ENCODE data around the gene ZNF91.
"Not testable (repeated sequence)": the region's sequence is repeated elsewhere in the genome, so short reads cannot be mapped to it uniquely, and the experiment has no call there.

The ZNF91 gene

DNA sequence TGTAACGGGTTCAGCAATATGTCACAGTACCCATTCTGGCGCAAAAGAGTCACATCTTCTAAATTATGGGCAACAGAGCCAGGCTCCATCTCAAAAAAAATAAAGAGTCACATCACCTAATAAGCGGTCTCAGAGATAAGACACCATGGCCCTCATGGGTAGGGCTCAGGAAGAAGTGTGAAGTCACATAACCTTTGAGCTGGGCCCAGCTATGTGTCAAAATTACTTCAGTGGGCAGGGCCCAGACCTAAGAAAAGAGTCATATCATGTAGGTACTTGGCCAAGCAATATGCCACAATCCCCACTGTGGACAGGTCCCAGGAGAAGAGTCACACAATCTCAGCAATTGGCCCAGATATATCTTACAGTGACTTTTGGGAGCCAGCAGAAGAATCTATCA lies 11.4 kb upstream of the ZNF91 start:
- no peaks in the 10 kb centered on the region for H3K9me3 ChIP-seq (ENCODE audit: control insufficient read depth, insufficient read depth, low read length)
- H3K36me3 ChIP-seq (ENCODE audit: insufficient read depth, low read length), result peaks cover 12% of the 10 kb centered on the region; the same call in 1 of the 2 replicates
- no peak overlapping the region for H3K9ac ChIP-seq (ENCODE audit: low read depth, low read length)
- no peaks in the 10 kb centered on the region for H3K4me1 ChIP-seq (ENCODE audit: insufficient read depth, low read length)

DNA sequence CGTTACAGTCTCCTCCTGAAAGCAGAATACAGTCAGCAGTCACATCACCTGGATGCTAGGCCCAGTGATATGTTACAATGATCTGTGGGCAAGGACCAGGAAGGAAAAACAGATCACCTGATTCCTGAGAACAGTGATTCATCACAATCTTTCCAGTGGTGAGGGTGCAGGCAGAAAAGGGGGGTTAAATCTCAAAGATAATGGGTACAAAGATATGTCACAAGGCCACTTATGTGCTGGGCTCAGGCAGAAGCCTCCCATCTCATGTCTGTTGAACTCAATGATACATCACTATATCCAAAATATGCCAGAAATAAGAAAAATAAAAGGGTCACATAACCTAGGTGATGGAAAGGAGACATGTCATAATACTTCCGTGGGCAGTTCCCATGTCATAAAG lies 10.8 kb upstream of the ZNF91 start:
- Histone ChIP-seq H3K36me3 (ENCODE audit: insufficient read depth, low read length) (peaks cover 19% of the 10 kb centered on the region; the same call in 1 of the 2 replicates), H3K9ac (ENCODE audit: low read depth, low read length) (no peak overlapping the region), H3K9me3 (ENCODE audit: control insufficient read depth, insufficient read depth, low read length) (no peaks in the 10 kb centered on the region), H3K4me1 (ENCODE audit: insufficient read depth, low read length) (no peaks in the 10 kb centered on the region)

- H3K9ac ChIP-seq (ENCODE audit: low read depth, low read length), result no peak overlapping the region
- no peaks in the 10 kb centered on the region for H3K9me3 ChIP-seq (ENCODE audit: control insufficient read depth, insufficient read depth, low read length)
- H3K4me1 ChIP-seq (ENCODE audit: insufficient read depth, low read length), result no peaks in the 10 kb centered on the region
- H3K36me3 ChIP-seq (ENCODE audit: insufficient read depth, low read length), result peaks cover 25% of the 10 kb centered on the region
These were observed 9.4 kb upstream of the ZNF91 start for GRCh38 chr19:23404676-23405075.

- Histone ChIP-seq H3K36me3 (ENCODE audit: insufficient read depth, low read length) (peaks cover 27% of the 10 kb centered on the region), H3K9me3 (ENCODE audit: control insufficient read depth, insufficient read depth, low read length) (no peaks in the 10 kb centered on the region), H3K9ac (ENCODE audit: low read depth, low read length) (no peak overlapping the region), H3K4me1 (ENCODE audit: insufficient read depth, low read length) (no peaks in the 10 kb centered on the region)
These were observed 8.5 kb upstream of the ZNF91 start for GRCh38 chr19:23403581-23404324.

DNA sequence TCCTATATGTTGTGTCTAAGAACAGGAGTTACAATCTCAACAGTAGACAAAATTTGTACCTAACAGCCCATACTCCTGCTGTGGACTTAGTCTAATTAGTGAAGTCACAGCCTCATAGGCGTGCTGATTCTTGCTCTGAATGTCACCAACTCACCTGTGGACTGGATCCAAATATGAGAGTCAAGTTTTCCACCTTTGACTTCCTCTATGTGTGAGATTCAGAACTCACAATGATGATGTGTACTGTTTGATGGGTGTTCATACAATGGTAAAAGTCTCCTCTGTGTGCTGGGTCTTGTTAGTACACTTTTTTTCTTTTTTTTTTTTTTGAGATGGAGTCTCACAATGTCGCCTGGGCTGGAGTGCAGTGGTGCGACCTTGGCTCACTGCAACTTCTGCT lies 7.8 kb upstream of the ZNF91 start:
- Histone ChIP-seq H3K9ac (ENCODE audit: low read depth, low read length) (no peak overlapping the region), H3K9me3 (ENCODE audit: control insufficient read depth, insufficient read depth, low read length) (no peaks in the 10 kb centered on the region), H3K4me1 (ENCODE audit: insufficient read depth, low read length) (no peaks in the 10 kb centered on the region), H3K36me3 (ENCODE audit: insufficient read depth, low read length) (peaks cover 27% of the 10 kb centered on the region)

GRCh38 chr19:23402388-23402787 lies 7.1 kb upstream of the ZNF91 start:
- peaks cover 23% of the 10 kb centered on the region for H3K36me3 ChIP-seq (ENCODE audit: insufficient read depth, low read length)
- H3K9me3 ChIP-seq (ENCODE audit: control insufficient read depth, insufficient read depth, low read length), result no peaks in the 10 kb centered on the region
- no peaks in the 10 kb centered on the region for H3K4me1 ChIP-seq (ENCODE audit: insufficient read depth, low read length)
- H3K9ac ChIP-seq (ENCODE audit: low read depth, low read length), result no peak overlapping the region

DNA sequence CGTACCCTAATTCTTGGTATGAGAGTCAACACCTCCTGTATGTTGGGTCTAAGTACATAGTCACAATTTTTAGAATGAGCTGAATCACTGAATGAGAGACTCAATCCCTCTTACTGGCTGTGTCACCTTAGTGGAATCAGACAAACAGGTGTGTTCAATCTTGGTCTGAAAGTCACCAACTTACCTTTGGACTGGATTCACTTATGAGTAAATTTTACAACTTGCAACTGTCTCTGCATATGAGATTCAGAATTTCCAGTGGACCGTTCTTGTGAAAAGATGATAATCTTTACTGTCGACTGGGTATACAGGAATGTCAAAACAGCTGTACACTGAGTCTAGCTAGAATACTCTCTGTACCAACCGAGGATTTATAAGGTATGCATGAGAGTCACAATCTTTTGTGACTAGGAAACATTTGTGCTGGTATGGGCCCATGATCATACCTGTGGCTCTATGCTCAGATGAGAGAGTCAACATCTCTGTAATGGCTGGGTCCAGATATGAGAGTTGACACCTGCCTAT lies 5.9 kb upstream of the ZNF91 start:
- H3K9me3 ChIP-seq (ENCODE audit: control insufficient read depth, insufficient read depth, low read length), result no peaks in the 10 kb centered on the region
- H3K9ac ChIP-seq (ENCODE audit: low read depth, low read length), result no peak overlapping the region
- peaks cover 23% of the 10 kb centered on the region for H3K36me3 ChIP-seq (ENCODE audit: insufficient read depth, low read length)
- H3K4me1 ChIP-seq (ENCODE audit: insufficient read depth, low read length), result no peaks in the 10 kb centered on the region

- H3K9me3 ChIP-seq (ENCODE audit: control insufficient read depth, insufficient read depth, low read length), result no peaks in the 10 kb centered on the region
- no peaks in the 10 kb centered on the region for H3K4me1 ChIP-seq (ENCODE audit: insufficient read depth, low read length)
- H3K9ac ChIP-seq (ENCODE audit: low read depth, low read length), result no peak overlapping the region
- H3K36me3 ChIP-seq (ENCODE audit: insufficient read depth, low read length), result peaks cover 23% of the 10 kb centered on the region
These were observed 4.2 kb upstream of the ZNF91 start for GRCh38 chr19:23399443-23399842.

DNA sequence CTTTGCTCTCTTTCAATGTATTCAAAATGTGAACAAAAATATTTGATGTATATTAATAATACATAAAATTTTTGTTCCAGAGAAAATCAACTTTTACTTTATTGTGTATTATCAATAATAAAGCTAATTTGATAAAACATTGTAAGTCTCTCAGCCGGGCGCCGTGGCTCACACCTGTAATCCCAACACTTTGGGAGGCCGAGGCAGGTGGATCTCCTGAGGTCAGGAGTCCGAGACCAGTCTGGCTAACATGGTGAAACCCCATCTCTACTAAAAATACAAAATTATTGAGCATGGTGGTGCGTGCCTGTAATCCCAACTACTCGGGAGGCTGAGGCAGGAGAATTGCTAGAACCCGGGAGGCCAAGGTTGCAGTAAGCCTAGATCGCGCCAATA lies 449 bp upstream of the ZNF91 start:
- H3K9me3 ChIP-seq (ENCODE audit: control insufficient read depth, insufficient read depth, low read length); H3K4me1 ChIP-seq (ENCODE audit: insufficient read depth, low read length); H3K9ac ChIP-seq (ENCODE audit: low read depth, low read length): not testable (repeated sequence)
- H3K36me3 ChIP-seq (ENCODE audit: insufficient read depth, low read length), result peaks cover 13% of the 10 kb centered on the region

DNA sequence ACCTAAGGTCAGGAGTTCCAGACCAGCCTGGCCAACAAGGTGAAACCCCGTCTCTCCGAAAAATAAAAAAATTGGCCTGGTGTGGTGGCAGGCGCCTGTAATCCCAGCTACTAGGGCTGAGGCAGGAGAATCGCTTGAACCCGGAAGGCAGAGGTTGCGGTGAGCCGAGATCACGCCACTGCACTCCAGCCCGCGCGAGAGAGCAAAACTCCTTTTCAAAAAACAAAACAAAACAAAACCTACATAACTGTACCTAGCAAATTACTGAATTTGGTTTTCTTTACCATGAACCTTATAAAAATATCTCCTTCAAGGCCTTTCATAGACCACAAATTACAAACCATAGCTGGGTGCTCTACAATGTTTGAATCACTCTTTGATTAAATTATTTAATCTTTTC lies 760 bp downstream of the ZNF91 start:
- Histone ChIP-seq H3K4me1 (ENCODE audit: insufficient read depth, low read length) (peaks cover 10% of the 10 kb centered on the region; the same call in 1 of the 2 replicates), H3K9me3 (ENCODE audit: control insufficient read depth, insufficient read depth, low read length) (no peaks in the 10 kb centered on the region), H3K9ac (ENCODE audit: low read depth, low read length) (peak overlapping the region; percentile 99), H3K36me3 (ENCODE audit: insufficient read depth, low read length) (peaks cover 6% of the 10 kb centered on the region; the same call in 1 of the 2 replicates)

- H3K9me3 ChIP-seq (ENCODE audit: control insufficient read depth, insufficient read depth, low read length), result peaks cover 5% of the 10 kb centered on the region
- peaks cover 10% of the 10 kb centered on the region; the same call in 1 of the 2 replicates for H3K4me1 ChIP-seq (ENCODE audit: insufficient read depth, low read length)
- peaks cover 8% of the 10 kb centered on the region; the same call in 1 of the 2 replicates for H3K36me3 ChIP-seq (ENCODE audit: insufficient read depth, low read length)
- no peak overlapping the region; the same call in 1 of the 2 replicates for H3K9ac ChIP-seq (ENCODE audit: low read depth, low read length)
These were observed 2.1 kb downstream of the ZNF91 start for GRCh38 chr19:23393121-23393520.

- H3K36me3 ChIP-seq (ENCODE audit: insufficient read depth, low read length), result peaks cover 8% of the 10 kb centered on the region; the same call in 1 of the 2 replicates
- H3K4me1 ChIP-seq (ENCODE audit: insufficient read depth, low read length), result peaks cover 10% of the 10 kb centered on the region; the same call in 1 of the 2 replicates
- H3K9me3 ChIP-seq (ENCODE audit: control insufficient read depth, insufficient read depth, low read length), result peaks cover 8% of the 10 kb centered on the region
- no peak overlapping the region for H3K9ac ChIP-seq (ENCODE audit: low read depth, low read length)
These were observed 4.0 kb downstream of the ZNF91 start for GRCh38 chr19:23391236-23391635.

- Histone ChIP-seq H3K9me3 (ENCODE audit: control insufficient read depth, insufficient read depth, low read length) (peaks cover 30% of the 10 kb centered on the region), H3K4me1 (ENCODE audit: insufficient read depth, low read length) (no peaks in the 10 kb centered on the region), H3K36me3 (ENCODE audit: insufficient read depth, low read length) (peaks cover 9% of the 10 kb centered on the region), H3K9ac (ENCODE audit: low read depth, low read length) (no peak overlapping the region)
These were observed 9.9 kb downstream of the ZNF91 start for GRCh38 chr19:23385404-23385803.

DNA sequence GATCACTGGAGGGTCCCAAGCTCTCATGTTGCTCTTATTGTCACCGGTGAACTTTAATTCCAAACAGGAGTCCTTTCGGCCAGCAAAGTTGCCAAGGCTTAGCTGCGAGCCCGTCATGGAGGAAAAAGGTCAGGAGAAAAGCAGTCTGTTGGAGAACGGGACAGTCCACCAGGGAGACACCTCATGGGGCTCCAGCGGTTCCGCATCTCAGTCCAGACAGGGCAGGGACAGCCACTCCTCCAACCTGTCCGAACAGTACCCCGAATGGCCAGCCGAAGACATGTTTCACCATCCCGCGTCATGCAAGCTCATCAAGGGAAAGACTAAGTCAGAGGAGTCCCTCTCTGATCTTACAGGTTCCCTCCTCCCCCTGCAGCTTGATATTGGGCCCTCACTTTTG lies 10.4 kb downstream of the ZNF91 start:
- no peak overlapping the region for H3K9ac ChIP-seq (ENCODE audit: low read depth, low read length)
- H3K4me1 ChIP-seq (ENCODE audit: insufficient read depth, low read length), result no peaks in the 10 kb centered on the region
- peaks cover 9% of the 10 kb centered on the region for H3K36me3 ChIP-seq (ENCODE audit: insufficient read depth, low read length)
- peaks cover 30% of the 10 kb centered on the region for H3K9me3 ChIP-seq (ENCODE audit: control insufficient read depth, insufficient read depth, low read length)

- H3K9me3 ChIP-seq (ENCODE audit: control insufficient read depth, insufficient read depth, low read length), result peaks cover 27% of the 10 kb centered on the region
- no peaks in the 10 kb centered on the region for H3K4me1 ChIP-seq (ENCODE audit: insufficient read depth, low read length)
- H3K9ac ChIP-seq (ENCODE audit: low read depth, low read length), result no peak overlapping the region
- peaks cover 9% of the 10 kb centered on the region for H3K36me3 ChIP-seq (ENCODE audit: insufficient read depth, low read length)
These were observed 11.1 kb downstream of the ZNF91 start for GRCh38 chr19:23384166-23384565.
